ENCODE measurements around the gene PDE4DIP. TPM values are rescaled to one million over a fixed set of nuclear protein-coding genes. Genes with fewer than 3 reads are reported as not detected.
"Not testable (repeated sequence)": the region's sequence is repeated elsewhere in the genome, so short reads cannot be mapped to it uniquely, and the experiment has no call there.

The PDE4DIP gene
- total RNA-seq, 1 donor from 2014 or later: 1,574 TPM

DNA sequence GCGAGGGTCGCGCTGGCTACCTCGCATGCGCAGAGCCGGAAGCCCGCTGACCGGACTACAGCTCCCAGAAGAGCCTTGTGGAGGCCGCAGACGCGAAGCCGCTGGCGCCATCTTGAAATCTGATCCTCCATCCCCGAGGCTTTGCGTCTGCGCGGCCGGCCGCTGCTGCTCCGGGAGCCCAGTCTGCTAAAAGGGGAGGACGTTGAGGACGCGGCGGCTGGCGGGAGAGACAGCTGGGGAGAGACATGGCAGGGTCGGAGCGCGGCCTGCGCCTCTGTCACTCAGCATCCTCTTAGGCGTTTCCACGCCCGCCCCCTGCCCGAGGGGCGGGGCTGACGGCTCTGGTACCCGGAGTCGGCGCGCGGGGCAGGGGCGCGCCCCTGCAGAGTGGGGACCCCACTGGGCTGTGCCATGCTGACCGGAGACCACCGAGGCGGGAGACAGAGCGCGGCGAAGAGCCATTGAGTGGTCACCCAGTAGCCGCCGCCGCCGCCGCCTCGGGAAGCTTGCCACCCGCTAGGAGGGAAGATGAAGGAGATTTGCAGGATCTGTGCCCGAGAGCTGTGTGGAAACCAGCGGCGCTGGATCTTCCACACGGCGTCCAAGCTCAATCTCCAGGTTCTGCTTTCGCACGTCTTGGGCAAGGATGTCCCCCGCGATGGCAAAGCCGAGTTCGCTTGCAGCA lies 108.2 kb downstream of the PDE4DIP start:
- intact Hi-C loops (cut with DNase I): not testable (repeated sequence)
- ATAC-seq (ENCODE audit: poor library complexity) (peak; percentile 96), DNase-seq (peak; percentile 90)

DNA sequence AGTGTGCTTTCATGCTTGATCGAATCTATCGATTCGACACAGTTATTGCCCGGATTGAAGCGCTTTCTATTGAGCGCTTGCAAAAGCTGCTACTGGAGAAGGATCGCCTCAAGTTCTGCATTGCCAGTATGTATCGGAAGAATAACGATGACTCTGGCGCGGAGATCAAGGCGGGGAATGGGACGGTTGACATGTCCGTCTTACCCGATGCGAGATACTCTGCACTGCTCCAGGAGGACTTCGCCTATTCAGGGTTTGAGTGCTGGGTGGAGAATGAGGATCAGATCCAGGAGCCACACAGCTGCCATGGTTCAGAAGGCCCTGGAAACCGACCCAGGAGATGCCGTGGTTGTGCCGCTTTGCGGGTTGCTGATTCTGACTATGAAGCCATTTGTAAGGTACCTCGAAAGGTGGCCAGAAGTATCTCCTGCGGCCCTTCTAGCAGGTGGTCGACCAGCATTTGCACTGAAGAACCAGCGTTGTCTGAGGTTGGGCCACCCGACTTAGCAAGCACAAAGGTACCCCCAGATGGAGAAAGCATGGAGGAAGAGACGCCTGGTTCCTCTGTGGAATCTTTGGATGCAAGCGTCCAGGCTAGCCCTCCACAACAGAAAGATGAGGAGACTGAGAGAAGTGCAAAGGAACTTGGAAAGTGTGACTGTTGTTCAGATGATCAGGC lies 108.8 kb downstream of the PDE4DIP start:
- ATAC-seq (ENCODE audit: poor library complexity); intact Hi-C loops (cut with DNase I): not testable (repeated sequence)
- DNase-seq: peak; percentile 40

DNA sequence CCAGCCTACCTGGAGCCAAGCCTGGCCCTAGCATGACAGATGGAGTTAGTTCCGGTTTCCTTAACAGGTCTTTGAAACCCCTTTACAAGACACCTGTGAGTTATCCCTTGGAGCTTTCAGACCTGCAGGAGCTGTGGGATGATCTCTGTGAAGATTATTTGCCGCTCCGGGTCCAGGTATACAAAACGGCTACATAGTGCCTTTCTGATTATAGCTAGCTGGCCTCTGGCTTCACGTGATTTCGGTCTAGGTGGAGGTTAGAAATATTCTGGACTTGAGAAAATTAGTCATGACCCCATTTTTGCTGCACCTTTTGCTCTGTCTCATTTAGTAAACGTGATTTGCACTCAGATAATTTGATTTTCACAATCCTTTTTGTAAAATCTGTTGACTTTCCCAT lies 109.5 kb downstream of the PDE4DIP start:
- DNase-seq; ATAC-seq (ENCODE audit: poor library complexity); intact Hi-C loops (cut with DNase I): not testable (repeated sequence)

DNA sequence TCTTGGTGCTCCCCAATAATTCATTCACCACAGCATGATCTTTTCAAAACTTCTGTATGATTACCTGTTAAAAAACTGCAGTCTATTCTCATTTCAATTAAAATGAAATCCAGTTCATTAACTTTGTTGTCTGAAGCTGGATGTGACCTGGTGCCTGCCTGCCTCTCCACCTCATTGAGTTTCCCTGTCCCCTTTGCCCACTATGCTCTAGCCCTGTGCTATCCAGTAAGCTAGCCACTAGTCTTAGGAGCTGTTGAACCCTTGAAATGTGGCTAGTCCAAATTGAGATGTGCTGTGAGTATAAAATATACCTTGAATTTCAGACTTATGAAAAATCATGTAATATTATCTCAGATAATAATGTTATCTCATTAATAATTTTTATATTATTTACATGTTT lies 114.1 kb downstream of the PDE4DIP start:
- DNase-seq; intact Hi-C loops (cut with DNase I); ATAC-seq (ENCODE audit: poor library complexity): not testable (repeated sequence)

DNA sequence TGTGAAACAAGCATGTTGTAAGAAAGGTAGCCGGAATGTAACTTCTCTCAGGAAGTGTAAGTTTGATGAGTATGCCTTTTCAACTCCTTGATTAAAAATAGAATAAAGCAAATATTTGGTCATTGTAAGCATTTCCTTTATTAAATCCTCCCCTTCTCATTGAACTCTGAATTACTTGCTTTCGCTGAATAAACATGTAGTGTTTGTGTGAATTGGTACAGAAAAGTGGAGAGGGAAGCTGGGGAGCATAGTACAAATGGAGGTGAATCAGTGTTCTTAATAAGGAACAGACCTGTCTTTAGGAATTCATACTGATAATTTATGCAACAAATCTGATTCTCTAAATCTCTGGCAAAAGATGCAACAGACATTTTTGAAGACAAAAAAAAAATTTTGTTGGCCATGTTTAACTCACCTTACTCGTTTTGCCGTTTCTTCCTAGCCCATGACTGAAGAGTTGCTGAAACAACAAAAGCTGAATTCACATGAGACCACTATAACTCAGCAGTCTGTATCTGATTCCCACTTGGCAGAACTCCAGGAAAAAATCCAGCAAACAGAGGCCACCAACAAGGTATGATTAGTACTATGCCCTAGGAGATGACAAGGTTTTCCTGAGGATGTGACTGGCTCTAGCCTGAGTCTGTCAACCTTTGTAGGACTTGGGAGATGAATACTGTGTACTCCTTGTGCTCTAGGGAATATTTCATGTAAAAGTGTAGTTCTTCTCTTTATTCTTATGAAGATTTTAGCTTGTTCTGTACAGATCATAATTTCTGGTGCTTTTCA lies 116.2 kb downstream of the PDE4DIP start:
- DNase-seq; ATAC-seq (ENCODE audit: poor library complexity); intact Hi-C loops (cut with DNase I): not testable (repeated sequence)

DNA sequence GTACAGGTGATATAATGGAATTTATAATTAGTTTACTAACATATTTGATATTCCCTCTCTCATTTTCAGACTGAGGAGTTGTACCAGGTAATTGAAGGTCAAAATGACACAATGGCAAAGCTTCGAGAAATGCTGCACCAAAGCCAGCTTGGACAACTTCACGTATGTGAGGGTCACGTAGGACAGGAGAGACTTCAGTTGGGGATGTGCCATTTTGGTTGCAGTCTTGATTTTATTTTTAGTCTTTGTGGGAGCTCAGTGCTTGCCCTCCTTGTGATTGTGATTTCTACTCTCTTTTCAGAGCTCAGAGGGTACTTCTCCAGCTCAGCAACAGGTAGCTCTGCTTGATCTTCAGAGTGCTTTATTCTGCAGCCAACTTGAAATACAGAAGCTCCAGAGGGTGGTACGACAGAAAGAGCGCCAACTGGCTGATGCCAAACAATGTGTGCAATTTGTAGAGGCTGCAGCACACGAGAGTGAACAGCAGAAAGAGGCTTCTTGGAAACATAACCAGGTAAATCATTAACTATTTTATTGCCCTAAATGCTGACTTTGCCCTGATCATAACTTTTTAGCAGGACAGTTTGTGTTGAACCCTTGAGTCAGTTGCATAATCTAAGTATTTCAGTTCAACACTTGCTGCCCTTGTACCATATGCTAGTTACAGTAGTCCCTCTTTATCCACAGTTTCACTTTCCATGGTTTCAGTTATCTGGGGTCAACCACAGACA lies 118.1 kb downstream of the PDE4DIP start:
- DNase-seq; intact Hi-C loops (cut with DNase I): not testable (repeated sequence)
- ATAC-seq (ENCODE audit: poor library complexity): peak; percentile 37

DNA sequence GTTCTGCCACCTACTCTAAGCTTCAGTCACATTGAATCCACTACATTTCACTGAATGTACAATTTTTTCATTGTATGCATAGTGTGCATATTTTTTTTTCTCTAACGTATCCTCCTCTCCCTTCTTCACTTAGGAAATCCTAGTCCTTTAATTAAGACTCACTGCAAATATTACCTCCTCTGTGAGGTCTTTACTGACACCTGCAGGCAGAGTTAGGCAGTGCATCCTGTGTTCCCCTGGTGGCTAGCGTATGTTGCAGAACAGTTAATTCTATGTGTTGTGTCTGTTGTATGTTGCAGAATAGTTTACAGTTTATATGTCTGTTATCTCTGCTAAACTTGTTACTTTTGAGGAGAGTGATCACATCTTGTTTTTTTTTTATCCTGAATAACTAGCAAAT lies 121.9 kb downstream of the PDE4DIP start:
- intact Hi-C loops (cut with DNase I); DNase-seq: not testable (repeated sequence)
- peak; percentile 61 for ATAC-seq (ENCODE audit: poor library complexity)

DNA sequence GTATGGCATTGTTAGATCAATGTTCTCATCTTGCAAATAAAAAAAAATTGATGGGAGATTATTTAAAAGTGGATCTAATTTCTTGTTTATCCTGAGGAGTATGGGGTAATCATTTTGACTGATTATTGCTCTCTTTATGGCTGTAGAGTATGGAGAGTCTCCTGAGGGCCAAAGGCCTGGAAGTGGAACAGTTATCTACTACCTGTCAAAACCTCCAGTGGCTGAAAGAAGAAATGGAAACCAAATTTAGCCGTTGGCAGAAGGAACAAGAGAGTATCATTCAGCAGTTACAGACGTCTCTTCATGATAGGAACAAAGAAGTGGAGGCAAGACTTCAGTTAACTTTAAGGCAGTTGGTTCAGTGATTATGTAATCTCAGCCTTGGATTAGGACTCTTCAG lies 123.4 kb downstream of the PDE4DIP start:
- DNase-seq; intact Hi-C loops (cut with DNase I): not testable (repeated sequence)
- peak; percentile 48 for ATAC-seq (ENCODE audit: poor library complexity)

DNA sequence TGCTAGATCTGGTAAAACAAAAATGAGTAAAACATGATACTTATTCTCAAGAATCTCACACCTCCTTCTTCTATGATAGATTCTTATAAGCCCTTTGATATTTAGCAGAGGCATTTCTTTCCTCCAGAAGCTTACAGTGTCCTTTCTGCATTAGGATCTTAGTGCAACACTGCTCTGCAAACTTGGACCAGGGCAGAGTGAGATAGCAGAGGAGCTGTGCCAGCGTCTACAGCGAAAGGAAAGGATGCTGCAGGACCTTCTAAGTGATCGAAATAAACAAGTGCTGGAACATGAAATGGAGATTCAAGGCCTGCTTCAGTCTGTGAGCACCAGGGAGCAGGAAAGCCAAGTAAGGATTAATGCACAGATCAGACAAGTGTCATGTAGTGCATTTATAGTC lies 124.5 kb downstream of the PDE4DIP start:
- intact Hi-C loops (cut with DNase I); DNase-seq; ATAC-seq (ENCODE audit: poor library complexity): not testable (repeated sequence)

DNA sequence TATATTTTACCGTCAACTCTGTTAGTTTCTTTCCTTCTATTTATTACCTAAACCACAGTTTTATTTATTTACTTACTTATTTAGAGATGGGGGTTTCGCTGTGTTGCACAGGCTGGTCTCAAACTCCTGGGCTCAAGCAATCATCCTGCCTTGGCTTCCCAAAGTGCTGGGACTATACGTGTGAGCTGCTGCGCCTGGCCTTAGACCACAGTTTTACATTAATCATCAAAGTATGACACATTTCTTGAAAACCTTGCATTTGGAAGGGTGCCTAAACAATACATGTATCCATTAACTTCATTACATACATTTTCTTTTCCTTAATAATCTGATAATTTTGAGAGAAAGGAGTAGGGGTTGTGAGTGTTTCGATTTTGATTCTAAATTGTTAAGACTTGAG lies 124.9 kb downstream of the PDE4DIP start:
- DNase-seq; ATAC-seq (ENCODE audit: poor library complexity); intact Hi-C loops (cut with DNase I): not testable (repeated sequence)

DNA sequence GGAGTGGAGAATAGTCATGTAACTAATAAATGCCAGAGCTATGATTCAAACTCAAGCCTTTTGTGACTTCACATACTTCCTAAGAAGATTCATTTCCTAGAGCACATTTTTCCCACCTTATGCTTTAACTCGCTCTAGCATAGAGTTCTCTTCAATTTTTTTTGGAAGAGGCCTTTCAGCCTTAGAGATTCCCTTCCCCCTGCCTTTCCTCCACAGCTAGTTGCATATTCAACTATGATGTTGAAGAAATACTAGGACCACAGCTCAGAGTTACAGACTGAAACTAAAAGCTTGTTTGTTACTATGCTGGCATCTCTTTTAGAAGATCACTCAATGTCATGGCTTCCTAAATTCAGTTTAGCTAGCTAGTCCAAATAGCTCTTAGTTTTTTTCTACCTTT lies 131.2 kb downstream of the PDE4DIP start:
- ATAC-seq (ENCODE audit: poor library complexity): not testable (repeated sequence)

DNA sequence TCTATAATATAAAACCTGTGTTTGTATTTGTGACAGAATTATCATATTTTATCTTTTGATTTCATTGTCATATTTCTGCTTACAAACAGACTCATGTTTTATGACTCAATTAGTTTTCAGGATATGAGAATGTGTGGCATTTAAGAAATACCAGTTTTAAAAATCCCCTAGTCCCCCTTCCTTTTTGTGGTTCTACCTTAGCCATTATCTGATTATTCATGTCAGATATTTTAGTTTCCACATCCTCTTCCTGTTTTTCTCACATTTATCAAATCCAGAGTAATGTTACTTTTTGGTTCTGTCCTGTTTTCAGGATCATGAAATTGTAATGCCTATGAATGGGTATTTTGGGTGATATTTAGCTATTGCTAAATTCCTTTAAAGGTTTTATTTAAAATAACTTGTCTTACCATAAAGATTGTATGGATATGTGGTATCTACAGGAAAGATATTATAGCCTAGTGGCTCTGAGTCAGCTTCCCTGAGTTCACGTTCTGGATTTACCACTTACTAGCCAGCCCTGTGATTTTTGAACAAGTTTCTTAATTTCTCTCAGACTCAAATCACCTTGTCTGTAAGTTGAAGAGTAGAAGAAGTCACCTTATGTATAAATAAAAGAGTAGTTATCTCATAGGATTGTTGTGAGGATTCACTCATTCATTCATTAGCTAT lies 131.8 kb downstream of the PDE4DIP start:
- ATAC-seq (ENCODE audit: poor library complexity); intact Hi-C loops (cut with DNase I): not testable (repeated sequence)

More for the DNA sequence above, 131.2 kb downstream of the PDE4DIP start:
- intact Hi-C loops (cut with DNase I); DNase-seq: not testable (repeated sequence)

DNA sequence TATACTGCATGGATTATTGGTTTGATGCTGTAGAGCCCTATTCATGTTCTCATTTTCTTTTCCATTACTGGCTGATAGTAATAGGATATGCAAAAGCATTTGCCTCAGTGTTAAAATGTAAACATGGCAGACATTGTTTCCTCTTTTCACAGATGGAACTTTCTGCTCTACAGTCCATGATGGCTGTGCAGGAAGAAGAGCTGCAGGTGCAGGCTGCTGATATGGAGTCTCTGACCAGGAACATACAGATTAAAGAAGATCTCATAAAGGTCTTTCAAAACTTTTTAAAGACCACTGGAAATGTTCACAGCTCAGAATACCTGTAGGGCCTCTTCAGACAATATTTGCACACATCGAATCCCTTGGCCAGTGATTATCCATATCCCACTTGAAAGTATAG lies 133.6 kb downstream of the PDE4DIP start:
- DNase-seq; intact Hi-C loops (cut with DNase I); ATAC-seq (ENCODE audit: poor library complexity): not testable (repeated sequence)

More for the DNA sequence above, 131.8 kb downstream of the PDE4DIP start:
- not testable (repeated sequence) for DNase-seq

DNA sequence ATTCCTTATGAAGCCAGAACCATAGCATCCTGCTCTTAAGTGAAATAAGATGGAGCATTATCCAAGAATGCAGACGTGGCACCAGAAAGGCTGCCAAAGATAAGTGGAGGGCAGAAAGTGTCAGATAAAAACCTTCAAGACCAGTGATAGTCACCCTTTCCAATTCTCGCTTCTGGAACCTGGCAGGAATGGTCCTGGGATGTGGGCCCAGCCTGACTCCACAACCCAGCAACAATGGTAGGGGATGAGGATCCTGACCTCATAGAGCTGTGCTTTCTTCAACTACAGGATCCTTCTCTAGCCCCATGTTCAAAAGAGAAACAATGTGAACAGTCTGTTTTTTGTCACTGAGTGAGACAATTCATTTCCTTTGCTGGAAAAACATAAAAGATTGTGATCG lies 145.2 kb downstream of the PDE4DIP start:
- intact Hi-C loops (cut with DNase I); DNase-seq: not testable (repeated sequence)
- ATAC-seq (ENCODE audit: poor library complexity): peak; percentile 54

DNA sequence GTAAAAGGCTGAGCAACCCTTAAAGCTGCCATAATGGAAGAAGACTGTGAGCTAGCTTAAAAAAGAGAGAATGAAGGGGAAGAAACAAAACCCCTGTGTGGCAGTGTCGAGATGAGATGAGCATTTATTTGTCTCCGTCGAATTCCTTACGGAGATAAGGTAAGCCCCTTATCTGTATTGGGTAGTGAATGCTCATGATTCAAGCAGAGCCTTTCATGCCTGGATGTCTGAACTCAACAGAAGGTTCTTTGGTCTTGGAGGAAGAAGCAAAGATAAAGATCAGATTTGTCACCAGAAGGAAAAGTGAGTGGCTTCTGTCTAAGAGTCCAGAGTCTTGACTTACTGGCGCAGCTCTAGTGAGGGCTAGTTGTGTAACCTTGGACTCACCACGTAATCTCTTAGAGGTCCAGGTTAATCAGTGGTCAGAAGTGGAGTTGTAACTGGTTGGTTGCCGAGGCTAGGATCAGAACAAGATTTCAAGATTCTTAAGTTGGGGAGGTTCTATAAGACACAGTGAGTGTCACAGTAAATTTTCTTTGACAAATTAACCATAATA lies 146.1 kb downstream of the PDE4DIP start:
- DNase-seq; ATAC-seq (ENCODE audit: poor library complexity); intact Hi-C loops (cut with DNase I): not testable (repeated sequence)

DNA sequence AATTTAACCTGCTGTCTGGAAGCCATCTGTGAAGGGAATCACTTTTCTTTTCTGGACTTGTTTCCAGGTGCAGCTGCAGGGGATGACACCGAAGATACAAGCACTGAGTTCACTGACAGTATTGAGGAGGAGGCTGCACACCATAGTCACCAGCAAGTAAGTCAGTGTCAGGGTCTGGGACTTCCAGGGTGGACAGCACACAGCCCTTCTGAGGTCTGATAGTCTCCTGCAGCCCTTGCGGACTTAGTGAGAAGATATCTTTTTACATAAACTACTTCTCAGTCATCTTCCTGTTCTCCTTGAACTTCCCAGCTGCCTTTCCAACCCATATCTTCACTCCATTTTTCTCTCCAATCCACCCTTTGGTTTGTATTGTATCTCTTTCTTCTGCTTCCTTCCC lies 147.6 kb downstream of the PDE4DIP start:
- intact Hi-C loops (cut with DNase I); DNase-seq; ATAC-seq (ENCODE audit: poor library complexity): not testable (repeated sequence)

DNA sequence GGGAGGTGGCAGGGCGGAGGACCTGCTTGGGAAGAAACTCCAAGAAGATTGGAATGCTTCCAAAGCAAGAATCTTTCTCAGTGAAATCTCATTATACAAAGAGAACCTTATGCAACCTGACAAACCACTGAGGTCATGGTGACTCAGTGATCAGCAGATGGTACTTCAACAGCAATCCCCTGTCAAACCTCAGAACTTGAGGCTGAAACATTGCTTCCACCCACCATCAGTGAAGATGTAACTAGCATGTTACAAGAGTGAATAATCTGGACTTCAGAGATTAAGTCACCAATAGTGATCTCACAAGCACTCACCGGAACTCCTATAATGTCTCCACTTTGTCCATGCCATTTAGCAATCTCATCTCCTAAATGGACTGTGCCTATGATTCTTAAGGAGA lies 148.1 kb downstream of the PDE4DIP start:
- ATAC-seq (ENCODE audit: poor library complexity); intact Hi-C loops (cut with DNase I); DNase-seq: not testable (repeated sequence)
